Kasumi-1 (cell line): Measurements from ENCODE around the gene CACHD1.

Experiments used
- DNase-seq, 2 experiments: peaks; one replicate each; lab custom pipeline; 2025; lab: John Stamatoyannopoulos, UW

CACHD1 gene

GRCh38 chr1:64469977-64470664 is at the start of gene CACHD1:
Gene CACHD1, plus strand, starts transcription at chr1:64470129. Its CDS starts 616 bp downstream, at chr1:64470745.
- peak; percentile 27 to 29 for DNase-seq

- no peak for DNase-seq
Observed at GRCh38 chr1:64421377-64421776, 48.6 kb upstream of the CACHD1 start.

DNA sequence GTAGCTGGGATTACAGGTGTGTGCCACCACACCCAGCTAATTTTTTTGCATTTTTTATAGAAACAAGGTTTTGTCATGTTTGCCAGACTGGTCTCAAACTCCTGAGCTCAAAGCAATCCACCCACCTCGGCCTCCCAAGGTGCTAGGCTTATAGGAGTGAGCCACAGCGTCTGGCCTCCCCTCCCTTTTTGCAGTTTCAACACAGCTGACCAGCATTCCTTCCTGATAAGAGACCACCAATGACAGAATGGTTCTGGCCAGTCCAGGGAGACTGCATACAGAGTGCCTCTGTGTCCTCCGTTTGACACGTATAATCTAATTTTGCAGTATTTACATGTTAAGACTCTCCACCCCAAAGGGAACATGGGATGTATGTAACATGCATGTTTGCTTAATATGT is 46.4 kb upstream of the CACHD1 start:
- DNase-seq = no peak

DNA sequence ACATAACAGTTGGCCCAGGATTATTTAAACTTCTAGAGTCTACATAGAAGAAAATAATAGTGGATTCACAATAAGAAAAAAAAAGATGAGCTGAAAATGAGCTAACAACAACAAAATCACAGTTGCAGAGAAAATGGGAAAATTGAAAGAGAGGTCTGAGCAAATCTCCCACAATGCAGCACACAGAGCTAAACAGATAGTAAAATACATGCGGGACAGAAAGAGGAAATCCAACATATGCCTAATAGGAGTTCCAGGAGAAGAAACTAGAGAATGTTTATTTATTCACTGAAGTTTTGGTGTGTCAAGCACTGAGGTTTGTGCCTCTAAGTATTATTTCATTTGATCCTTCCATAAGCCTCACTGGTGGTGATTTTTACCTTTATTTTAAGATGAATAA is 45.5 kb upstream of the CACHD1 start:
- no peak for DNase-seq

DNA sequence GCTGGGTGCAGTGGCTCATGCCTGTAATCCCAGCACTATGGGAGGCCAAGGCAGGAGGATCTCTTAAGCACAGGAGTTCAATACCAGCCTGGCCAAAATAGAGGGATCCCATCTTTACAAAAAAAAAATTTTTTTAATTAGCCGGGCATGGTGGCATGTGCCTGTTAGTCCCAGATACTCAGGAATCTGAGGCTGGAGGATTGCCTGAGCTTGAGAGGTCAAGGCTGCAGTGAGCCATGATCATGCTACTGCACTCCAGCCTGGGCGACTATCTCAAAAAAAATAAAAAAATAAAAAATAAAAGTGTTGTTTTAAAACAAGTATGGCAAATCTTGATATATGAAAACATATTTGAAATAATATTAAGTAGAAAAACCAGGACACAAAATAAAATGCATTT is 44.4 kb upstream of the CACHD1 start:
- DNase-seq = no peak

DNA sequence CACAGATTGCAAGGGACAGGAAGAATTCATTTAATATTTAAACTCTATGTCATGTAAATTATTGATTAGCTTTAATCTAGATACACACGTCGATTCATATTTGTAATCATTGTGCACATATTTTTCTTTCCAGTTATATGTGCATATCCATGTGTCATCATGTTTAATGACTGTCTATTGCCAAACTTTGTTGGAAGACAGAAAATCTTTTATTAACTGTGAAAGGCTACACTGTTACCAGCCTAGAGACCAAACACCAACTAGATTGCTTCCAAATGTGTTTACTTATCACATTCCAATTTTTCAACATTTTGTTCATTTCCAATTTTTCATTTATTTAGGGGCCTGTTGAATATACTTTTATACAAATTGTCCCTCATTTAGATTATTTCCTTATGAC is 43.2 kb upstream of the CACHD1 start:
- DNase-seq = no peak

GRCh38 chr1:64427879-64428278 is 42.0 kb upstream of the CACHD1 start:
- no peak for DNase-seq

GRCh38 chr1:64433308-64433707 is 36.6 kb upstream of the CACHD1 start:
- no peak for DNase-seq

DNA sequence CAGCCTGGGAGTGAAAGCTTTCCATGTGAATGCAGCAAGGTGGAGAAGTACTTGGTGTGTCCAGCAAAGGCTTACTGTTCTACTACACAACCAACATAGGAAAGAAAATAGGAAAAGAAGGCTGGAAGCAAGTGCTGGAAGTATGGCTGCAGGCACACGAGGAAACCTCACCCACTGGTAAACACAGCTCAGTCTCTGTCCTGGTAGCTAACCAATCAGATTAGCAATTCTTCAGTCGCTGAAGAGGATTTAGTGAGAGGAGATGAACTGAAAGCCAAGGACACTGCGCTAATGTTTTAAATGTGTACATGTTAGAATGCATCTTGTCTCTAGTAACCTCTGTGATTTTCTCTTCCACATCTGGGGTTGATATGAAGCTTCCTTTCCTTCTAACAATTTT is 36.2 kb upstream of the CACHD1 start:
- DNase-seq = no peak

DNA sequence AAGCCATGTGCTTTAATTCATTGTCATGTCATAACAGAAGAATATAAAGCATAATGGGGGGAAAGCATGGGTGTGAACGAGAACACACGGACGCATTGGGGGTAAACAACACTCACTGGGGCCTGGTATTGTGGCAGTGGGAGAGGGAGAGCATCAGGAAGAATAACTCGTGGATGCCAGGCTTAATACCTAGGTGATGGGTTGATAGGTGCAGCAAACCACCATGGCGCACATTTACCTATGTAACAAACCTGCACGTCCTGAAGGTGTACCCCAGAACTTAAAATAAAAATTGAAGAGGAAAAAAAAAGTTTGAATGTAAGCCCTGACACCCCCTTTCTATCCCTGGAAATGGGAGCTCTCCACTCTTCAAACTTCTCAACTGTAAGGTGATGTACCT is 34.9 kb upstream of the CACHD1 start:
- DNase-seq = no peak

DNA sequence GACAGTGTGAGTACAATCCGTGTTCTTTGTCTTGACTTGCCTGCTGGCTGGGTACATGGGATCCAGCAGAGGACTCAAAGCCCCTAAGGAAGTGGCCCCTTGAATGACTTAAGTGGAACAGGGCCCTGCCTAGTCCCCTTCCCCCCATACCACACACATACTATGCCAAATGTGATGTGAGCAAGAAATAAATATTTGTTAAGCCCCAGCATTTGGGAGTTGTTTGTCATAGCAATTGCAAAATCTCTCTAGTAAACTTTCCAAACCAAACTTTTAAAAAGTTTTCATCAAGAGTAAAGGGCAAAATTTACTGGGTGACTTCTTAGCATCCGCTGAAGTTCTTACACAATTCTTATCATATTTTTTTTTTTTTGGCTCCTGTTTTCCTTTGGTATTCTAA is 32.5 kb upstream of the CACHD1 start:
- no peak for DNase-seq

- DNase-seq = no peak
Observed at GRCh38 chr1:64440183-64440826, 29.6 kb upstream of the CACHD1 start.

DNA sequence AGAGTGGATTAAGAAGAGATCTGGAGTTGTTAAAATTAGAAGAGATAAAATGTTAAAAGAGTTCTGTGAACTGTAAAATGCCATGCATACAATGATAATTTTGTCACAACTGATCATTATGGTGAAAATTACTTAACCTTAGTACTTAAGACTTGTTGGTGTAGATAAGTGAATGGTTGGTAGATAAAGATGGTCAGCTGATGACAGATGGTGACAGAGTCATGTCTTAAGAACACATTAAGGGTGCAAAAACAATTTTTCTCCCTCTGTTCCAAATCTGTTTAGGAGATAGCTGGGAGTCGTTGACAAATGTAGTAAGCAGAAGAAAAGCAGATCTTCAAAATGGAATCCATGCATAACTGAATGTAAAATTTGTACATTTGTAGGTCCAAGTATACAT is 18.5 kb upstream of the CACHD1 start:
- no peak for DNase-seq

GRCh38 chr1:64453688-64454087 is 16.2 kb upstream of the CACHD1 start:
- no peak for DNase-seq

- DNase-seq = no peak
Observed at GRCh38 chr1:64458915-64459314, 11.0 kb upstream of the CACHD1 start.

DNA sequence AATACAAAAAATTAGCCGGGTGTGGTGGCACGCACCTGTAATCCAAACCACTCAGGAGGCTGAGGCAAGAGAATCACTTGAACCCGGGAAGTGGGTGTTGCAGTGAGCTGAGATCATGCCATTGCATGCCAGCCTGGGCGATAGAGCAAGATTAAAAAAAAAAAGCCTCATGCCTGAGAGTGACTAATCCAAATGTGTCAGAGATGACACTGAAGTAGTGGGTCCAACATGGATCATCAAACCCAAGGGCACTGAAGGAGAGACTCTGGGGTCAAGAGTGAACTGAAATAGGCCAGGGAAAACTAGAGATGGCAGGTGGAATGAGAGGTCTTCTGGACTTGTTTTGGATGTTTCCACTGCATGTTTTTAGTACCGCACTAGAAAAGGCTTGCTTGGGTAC is 10.2 kb upstream of the CACHD1 start:
- no peak for DNase-seq

- no peak for DNase-seq
Observed at GRCh38 chr1:64466033-64466432, 3.9 kb upstream of the CACHD1 start.

- no peak for DNase-seq
Observed at GRCh38 chr1:64469116-64469976, 583 bp upstream of the CACHD1 start.

GRCh38 chr1:64470665-64471217 is 812 bp downstream of the CACHD1 start:
- peak in 1 of 2 experiments; percentile 7 for DNase-seq

GRCh38 chr1:64471218-64472039 is 1.5 kb downstream of the CACHD1 start:
- DNase-seq = no peak

DNA sequence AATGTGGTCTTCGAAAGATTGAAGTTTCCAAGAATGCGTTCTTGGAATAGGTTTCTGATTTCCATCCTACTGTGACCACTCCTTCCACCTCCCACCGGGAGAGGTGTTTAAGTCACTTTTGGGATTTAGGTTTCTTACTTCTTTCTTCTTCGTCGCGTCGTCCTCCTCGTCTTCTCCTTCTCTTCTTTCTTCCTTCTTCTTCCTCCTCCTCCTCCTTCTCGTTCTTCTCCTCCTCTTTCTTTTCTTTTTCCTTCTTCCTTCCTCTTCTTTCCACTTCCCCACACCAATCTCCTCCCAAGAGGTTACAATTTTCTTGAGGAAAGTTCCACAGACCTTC is 2.1 kb downstream of the CACHD1 start:
- no peak for DNase-seq

GRCh38 chr1:64472805-64473204 is 2.9 kb downstream of the CACHD1 start:
- DNase-seq = no peak
